Keratinocyte (primary cell): ENCODE results near the gene EP300.

Source experiments
- EZH2 ChIP-seq: IDR thresholded peaks from one replicate; pipeline ENCODE4 v1.6.1; 2012; ENCODE audit warnings: inconsistent platforms, mild to moderate bottlenecking, low read length, moderate library complexity
- TF ChIP-seq, protein P1 (sequence below), 3 experiments: IDR thresholded peaks in 1 of 3; conservative IDR thresholded peaks in 1 of 3; optimal IDR thresholded peaks in 1 of 3; 2 replicates in 2 of 3; 3 replicates in 1 of 3; pipeline versions ENCODE3 to v1.5.1; 2011; ENCODE audit warnings: low read length in 3 of 3, mild to moderate bottlenecking in 3 of 3, moderate library complexity in 2 of 3, control low read depth in 1 of 3, inconsistent platforms in 1 of 3; ENCODE audit not compliant: insufficient read depth in 2 of 3; ENCODE audit errors: extremely low read depth in 1 of 3

DNA sequence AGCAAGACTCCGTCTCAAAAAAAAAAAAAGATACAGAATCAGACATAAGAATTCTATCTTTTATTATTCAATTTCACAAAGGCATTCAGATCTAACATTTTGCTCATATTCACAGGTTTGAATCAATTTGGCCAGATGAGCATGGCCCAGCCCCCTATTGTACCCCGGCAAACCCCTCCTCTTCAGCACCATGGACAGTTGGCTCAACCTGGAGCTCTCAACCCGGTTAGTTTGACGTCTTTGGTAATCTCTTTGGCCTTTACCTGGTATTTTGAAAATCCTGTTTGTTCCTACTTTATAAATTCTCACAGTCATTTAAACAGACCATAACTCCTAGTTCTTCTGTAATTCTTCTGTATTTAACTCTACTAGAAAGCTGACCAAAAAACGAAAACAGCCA, 55.3 kb downstream of the EP300 start:
- TF ChIP-seq, protein P1, sequence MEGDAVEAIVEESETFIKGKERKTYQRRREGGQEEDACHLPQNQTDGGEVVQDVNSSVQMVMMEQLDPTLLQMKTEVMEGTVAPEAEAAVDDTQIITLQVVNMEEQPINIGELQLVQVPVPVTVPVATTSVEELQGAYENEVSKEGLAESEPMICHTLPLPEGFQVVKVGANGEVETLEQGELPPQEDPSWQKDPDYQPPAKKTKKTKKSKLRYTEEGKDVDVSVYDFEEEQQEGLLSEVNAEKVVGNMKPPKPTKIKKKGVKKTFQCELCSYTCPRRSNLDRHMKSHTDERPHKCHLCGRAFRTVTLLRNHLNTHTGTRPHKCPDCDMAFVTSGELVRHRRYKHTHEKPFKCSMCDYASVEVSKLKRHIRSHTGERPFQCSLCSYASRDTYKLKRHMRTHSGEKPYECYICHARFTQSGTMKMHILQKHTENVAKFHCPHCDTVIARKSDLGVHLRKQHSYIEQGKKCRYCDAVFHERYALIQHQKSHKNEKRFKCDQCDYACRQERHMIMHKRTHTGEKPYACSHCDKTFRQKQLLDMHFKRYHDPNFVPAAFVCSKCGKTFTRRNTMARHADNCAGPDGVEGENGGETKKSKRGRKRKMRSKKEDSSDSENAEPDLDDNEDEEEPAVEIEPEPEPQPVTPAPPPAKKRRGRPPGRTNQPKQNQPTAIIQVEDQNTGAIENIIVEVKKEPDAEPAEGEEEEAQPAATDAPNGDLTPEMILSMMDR (optimal IDR thresholded peaks at IDR 0.05 in 1 of 3, IDR thresholded peaks at IDR 0.05 in 1 of 3, conservative IDR thresholded peaks at IDR 0.05 in 1 of 3; ENCODE audit: extremely low read depth in 1 of 3, insufficient read depth in 2 of 3, low read length in 3 of 3), result no peak
- no peak for TF ChIP-seq EZH2
